ENCODE results near the gene C10orf67.

C10orf67 gene

GRCh38 chr10:23172429-23173213 is 172.0 kb downstream of the C10orf67 start:
- DNase-seq (ENCODE audit: low spot score), result no peak

DNA sequence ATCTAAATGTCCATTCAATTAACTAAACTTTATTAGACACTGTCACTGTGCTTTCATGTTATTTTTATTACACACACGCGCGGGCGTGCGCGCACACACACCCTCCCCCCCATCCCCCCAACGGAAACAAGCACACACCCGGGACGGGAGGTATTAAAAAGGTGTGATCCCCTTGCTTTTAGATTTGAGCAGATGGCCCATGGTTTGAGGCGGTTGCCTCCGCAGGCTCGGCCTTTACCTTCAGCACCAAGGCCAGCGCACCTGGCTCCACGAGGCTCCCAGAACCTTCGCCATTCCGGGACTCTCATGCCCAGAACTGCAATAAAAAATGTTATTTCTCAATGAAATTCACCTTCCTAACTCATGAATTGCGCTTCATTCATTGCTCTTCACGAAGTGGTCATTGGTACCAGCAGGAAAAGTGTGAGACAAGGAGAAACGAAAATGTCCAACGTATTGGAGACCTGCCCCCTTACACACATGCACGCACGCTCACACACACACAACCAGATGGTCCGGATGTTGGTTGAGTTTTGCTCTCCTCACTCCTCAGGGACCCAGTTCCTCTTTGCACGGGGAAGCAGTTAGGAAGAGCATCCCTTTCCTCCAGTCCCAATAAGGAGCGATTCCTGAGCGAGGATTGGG is 173.2 kb downstream of the C10orf67 start:
- no peak for DNase-seq (ENCODE audit: low spot score)

DNA sequence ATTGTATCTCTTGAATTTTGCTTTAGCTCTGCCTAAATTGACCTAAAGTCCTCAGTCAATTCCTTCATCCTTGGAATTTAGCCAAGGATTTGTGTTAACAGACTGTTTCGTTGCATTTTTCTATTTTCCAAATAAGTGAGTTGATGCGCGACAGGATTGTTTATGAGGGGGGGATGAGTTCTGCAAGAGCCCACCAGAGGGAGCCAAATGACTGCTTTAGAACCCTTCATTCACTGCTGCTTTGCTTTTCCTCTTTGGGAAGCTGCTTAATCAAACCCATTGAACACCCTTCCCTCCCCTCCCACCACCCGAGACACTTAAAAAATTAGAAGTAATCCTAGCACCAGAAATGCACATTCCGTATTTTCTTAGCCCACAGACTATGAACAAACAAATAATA is 186.2 kb downstream of the C10orf67 start:
- DNase-seq (ENCODE audit: low spot score), result peak; percentile 70

GRCh38 chr10:23157691-23158369 is 186.8 kb downstream of the C10orf67 start:
- peak; percentile 66 for DNase-seq (ENCODE audit: low spot score)

GRCh38 chr10:23157239-23157681 is 187.3 kb downstream of the C10orf67 start:
- DNase-seq (ENCODE audit: low spot score), result peak; percentile 9

DNA sequence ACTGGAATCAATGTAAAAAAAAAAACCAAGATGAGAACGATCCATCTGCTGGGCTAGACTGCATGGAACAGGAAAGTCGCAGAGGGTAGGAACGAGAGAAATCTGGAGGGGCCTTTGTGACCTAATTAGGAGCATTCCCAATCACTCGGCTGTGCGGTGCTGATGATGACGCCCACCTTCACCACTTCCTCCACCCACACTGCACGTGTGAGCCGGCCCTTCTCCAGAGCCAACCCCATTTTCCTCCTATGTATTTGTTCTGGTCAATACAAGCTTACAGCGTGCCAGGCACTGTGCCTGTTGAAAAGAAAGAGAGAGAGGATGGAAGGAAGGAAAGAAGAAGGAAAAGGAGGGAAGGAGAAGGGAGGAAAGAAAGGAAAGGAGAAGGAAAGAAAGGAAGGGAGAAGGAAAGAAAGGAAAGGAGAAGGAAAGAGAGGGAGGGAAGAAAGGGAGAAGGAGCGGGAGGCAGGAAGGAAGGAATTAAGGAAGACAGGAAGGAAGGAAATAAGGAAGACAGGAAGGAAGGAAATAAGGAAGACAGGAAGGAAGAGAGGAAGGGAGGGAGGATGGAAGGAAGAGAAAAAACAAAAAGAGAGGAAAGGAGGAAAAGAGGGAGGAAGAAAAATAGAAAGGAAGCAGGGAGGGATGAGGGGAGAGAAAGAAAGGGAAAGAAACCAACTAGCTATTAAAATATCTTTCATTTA is 188.0 kb downstream of the C10orf67 start:
- DNase-seq (ENCODE audit: low spot score), result no peak

DNA sequence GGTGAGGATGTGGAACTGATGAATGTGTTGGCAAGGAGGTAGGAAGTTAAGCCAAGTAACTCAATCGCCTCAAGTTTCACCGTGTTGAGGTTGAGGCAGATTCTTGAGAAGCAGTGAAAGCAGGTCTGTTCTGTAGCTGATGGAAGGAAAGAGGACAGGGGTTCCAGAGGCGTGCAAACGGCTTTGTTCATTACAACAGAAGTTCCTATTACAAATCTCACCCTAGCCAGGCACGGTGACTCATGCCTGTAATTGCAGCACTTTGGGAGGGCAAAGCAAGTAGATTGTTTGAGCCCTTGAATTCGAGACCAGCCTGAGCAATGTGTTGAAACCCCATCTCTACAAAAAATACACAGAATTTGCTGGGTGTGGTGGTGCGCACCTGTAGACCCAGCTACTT is 189.4 kb downstream of the C10orf67 start:
- DNase-seq (ENCODE audit: low spot score), result no peak

Measured in NAMALWA (cell line).